Transverse colon (tissue), 4 donors: ENCODE measurements around the gene ALDH1A2.

Experiments used
- EP300 ChIP-seq: sonication (generic); formaldehyde crosslinking; IDR thresholded peaks from one replicate; pipeline ENCODE4 v1.6.1; 2017; ENCODE audit warnings: antibody characterized with exemption, low read depth
- POLR2A ChIP-seq: fragments of 450-650 bp; IDR thresholded peaks from one replicate; pipeline ENCODE4 v1.6.1; 2016; ENCODE audit warnings: antibody characterized with exemption, mild to moderate bottlenecking, moderate library complexity
- POLR2AphosphoS5 ChIP-seq, 3 donors: sonication (generic); formaldehyde crosslinking; IDR thresholded peaks; one replicate each; pipeline ENCODE4 v1.6.1; 2016; ENCODE audit warnings: antibody characterized with exemption in 3 of 3
- TF ChIP-seq, protein P1 (sequence below), 5 experiments: fragments of 200-600 bp in 3 of 5; fragments of 450-650 bp in 2 of 5; sonication (generic) in 3 of 5; IDR thresholded peaks; 1 replicate in 2 of 5; 2 replicates in 3 of 5; pipeline ENCODE4 v1.5.1; 2016 to 2017; ENCODE audit warnings: antibody characterized with exemption in 5 of 5, inconsistent platforms in 3 of 5, mild to moderate bottlenecking in 2 of 5, moderate library complexity in 1 of 5

DNA sequence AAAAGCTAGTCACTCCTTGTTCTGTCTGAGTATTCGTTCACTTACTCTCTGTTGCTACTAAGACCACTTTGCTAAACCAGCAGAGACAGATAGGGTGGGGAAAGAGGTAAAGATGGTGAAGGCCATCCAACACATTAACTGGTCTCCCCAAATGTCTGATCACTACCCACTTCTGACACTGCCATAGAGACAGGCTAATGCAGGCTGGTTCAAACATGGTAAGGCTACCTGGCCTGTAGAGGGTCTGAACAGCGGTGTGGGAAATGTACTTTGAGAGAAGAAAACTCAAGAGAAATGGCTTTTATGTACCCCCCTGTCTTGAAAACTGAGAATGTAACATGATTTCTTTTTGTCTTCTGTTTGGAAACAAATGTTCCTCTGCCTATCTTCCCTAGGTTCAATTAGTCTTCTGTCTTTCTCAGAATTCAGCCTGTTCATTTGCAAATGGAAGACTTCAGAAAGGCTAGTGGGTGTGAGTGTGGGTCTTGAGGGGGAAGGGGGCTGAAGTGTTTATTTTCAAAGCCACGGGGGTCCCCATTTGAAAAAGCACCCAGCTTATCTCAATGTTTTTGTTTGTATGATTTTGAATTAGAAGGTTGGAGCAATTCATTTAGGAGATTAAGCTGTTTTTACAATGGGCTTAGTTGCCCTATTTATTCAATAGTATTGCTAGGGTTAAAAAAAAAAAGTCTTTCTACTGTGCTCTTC lies 15.8 kb downstream of the ALDH1A2 start:
- TF ChIP-seq EP300 (no peak), POLR2AphosphoS5 (IDR thresholded peaks at IDR 0.05) (no peak), POLR2A (no peak)
- TF ChIP-seq, protein P1, sequence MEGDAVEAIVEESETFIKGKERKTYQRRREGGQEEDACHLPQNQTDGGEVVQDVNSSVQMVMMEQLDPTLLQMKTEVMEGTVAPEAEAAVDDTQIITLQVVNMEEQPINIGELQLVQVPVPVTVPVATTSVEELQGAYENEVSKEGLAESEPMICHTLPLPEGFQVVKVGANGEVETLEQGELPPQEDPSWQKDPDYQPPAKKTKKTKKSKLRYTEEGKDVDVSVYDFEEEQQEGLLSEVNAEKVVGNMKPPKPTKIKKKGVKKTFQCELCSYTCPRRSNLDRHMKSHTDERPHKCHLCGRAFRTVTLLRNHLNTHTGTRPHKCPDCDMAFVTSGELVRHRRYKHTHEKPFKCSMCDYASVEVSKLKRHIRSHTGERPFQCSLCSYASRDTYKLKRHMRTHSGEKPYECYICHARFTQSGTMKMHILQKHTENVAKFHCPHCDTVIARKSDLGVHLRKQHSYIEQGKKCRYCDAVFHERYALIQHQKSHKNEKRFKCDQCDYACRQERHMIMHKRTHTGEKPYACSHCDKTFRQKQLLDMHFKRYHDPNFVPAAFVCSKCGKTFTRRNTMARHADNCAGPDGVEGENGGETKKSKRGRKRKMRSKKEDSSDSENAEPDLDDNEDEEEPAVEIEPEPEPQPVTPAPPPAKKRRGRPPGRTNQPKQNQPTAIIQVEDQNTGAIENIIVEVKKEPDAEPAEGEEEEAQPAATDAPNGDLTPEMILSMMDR (IDR thresholded peaks at IDR 0.05) = no peak
